ENCODE measurements around the gene SNRNP40. TPM values are rescaled to one million over a fixed set of nuclear protein-coding genes. Genes with fewer than 3 reads are reported as not detected.
A peak's percentile ranks its signal among the peaks of the same experiment; 100 is the strongest.

The SNRNP40 gene
- total RNA-seq, 3 donors from 2014 or later (not counting 1 experiment from before 2014, with no cell fraction given): 57.9 to 71.2 (median 60.3) TPM

DNA sequence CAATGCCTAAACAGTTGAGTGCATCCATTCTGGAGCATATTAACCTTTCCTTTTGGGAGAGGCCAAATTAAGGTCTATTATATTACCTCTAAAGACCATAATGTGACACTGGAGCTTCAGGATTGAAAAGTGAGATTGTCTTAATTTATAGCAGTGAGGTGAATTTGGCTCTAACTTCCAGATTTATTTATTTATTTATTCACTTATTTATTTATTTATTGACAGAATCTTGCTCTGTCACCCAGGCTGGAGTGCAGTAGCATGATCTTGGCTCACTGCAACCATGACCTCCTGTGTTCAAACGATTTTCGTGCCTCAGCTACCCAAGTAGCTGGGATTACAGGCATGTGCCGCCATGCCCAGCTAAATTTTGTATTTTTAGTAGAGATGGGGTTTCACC is 19.3 kb upstream of the SNRNP40 start:
- H3K27me3 Mint-ChIP-seq (ENCODE audit: low read depth in 2 of 2): no peaks in the 10 kb centered on the region
- no peaks in the 10 kb centered on the region for H3K9me3 Mint-ChIP-seq
- Histone ChIP-seq H3K27me3 (ENCODE audit: control insufficient read depth, insufficient read depth, low read length) (no peaks in the 10 kb centered on the region), H3K36me3 (ENCODE audit: control insufficient read depth, insufficient read depth, low read length) (peaks cover 59% of the 10 kb centered on the region), H3K4me1 (ENCODE audit: control insufficient read depth, insufficient read depth, low read length) (no peaks in the 10 kb centered on the region), H3K9me3 (ENCODE audit: control insufficient read depth, insufficient read depth, low read length) (no peaks in the 10 kb centered on the region), H3K27ac (ENCODE audit: low read length) (no peak overlapping the region), H3K4me3 (ENCODE audit: low read length) (no peak overlapping the region)
- no peak overlapping the region for H3K27ac Mint-ChIP-seq
- 97% methylated on average over 3 of the region's 3 CpGs for WGBS (ENCODE audit: insufficient coverage)
- TF ChIP-seq, protein P1, sequence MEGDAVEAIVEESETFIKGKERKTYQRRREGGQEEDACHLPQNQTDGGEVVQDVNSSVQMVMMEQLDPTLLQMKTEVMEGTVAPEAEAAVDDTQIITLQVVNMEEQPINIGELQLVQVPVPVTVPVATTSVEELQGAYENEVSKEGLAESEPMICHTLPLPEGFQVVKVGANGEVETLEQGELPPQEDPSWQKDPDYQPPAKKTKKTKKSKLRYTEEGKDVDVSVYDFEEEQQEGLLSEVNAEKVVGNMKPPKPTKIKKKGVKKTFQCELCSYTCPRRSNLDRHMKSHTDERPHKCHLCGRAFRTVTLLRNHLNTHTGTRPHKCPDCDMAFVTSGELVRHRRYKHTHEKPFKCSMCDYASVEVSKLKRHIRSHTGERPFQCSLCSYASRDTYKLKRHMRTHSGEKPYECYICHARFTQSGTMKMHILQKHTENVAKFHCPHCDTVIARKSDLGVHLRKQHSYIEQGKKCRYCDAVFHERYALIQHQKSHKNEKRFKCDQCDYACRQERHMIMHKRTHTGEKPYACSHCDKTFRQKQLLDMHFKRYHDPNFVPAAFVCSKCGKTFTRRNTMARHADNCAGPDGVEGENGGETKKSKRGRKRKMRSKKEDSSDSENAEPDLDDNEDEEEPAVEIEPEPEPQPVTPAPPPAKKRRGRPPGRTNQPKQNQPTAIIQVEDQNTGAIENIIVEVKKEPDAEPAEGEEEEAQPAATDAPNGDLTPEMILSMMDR (IDR thresholded peaks at IDR 0.05): no peak
- peaks cover 0 to 1% of the 10 kb centered on the region in 2 donors for H3K4me1 Mint-ChIP-seq
- DNase-seq (no peak), ATAC-seq (no peak)
- H3K4me3 Mint-ChIP-seq: no peak overlapping the region
- intact Hi-C loops (cut with micrococcal nuclease): no loop called here
- peaks cover 25% of the 10 kb centered on the region for H3K36me3 Mint-ChIP-seq

GRCh38 chr1:31310198-31310597 is 13.6 kb upstream of the SNRNP40 start:
- Histone ChIP-seq H3K4me1 (ENCODE audit: control insufficient read depth, insufficient read depth, low read length) (no peaks in the 10 kb centered on the region), H3K9me3 (ENCODE audit: control insufficient read depth, insufficient read depth, low read length) (no peaks in the 10 kb centered on the region), H3K36me3 (ENCODE audit: control insufficient read depth, insufficient read depth, low read length) (peaks cover 27% of the 10 kb centered on the region), H3K27me3 (ENCODE audit: control insufficient read depth, insufficient read depth, low read length) (no peaks in the 10 kb centered on the region), H3K4me3 (ENCODE audit: low read length) (no peak overlapping the region), H3K27ac (ENCODE audit: low read length) (no peak overlapping the region)
- 98% methylated on average over 4 of the region's 4 CpGs for WGBS (ENCODE audit: insufficient coverage)
- H3K27ac Mint-ChIP-seq: peak overlapping the region in 1 of 2 donors; percentile 38
- no peaks in the 10 kb centered on the region for H3K27me3 Mint-ChIP-seq (ENCODE audit: low read depth in 2 of 2)
- H3K36me3 Mint-ChIP-seq: peaks cover 8% of the 10 kb centered on the region
- H3K9me3 Mint-ChIP-seq: no peaks in the 10 kb centered on the region
- no peak for ATAC-seq
- intact Hi-C loops (cut with micrococcal nuclease): no loop called here
- H3K4me3 Mint-ChIP-seq: no peak overlapping the region
- no peak for DNase-seq
- peaks cover 17 to 24% of the 10 kb centered on the region in 2 donors for H3K4me1 Mint-ChIP-seq
- TF ChIP-seq, protein P1 (IDR thresholded peaks at IDR 0.05): no peak

- peaks cover 23 to 30% of the 10 kb centered on the region in 2 donors for H3K4me1 Mint-ChIP-seq
- ATAC-seq: no peak
- H3K27me3 Mint-ChIP-seq (ENCODE audit: low read depth in 2 of 2): no peaks in the 10 kb centered on the region
- no peaks in the 10 kb centered on the region for H3K9me3 ChIP-seq (ENCODE audit: control insufficient read depth, insufficient read depth, low read length)
- no peak for DNase-seq
- no peaks in the 10 kb centered on the region for H3K9me3 Mint-ChIP-seq
- TF ChIP-seq, protein P1 (IDR thresholded peaks at IDR 0.05): no peak
- intact Hi-C loops (cut with micrococcal nuclease): loop anchor here (10.0 kb wide), 1 partner anchor 553 kb away; the partner anchor contains the start of gene LAPTM5
- WGBS (ENCODE audit: insufficient coverage): 67% methylated on average over 1 of the region's 1 CpG
- no peaks in the 10 kb centered on the region for H3K4me1 ChIP-seq (ENCODE audit: control insufficient read depth, insufficient read depth, low read length)
- no peak overlapping the region for H3K27ac ChIP-seq (ENCODE audit: low read length)
- no peaks in the 10 kb centered on the region for H3K27me3 ChIP-seq (ENCODE audit: control insufficient read depth, insufficient read depth, low read length)
- H3K36me3 Mint-ChIP-seq: peaks cover 8% of the 10 kb centered on the region
- no peak overlapping the region for H3K4me3 ChIP-seq (ENCODE audit: low read length)
- peaks cover 23% of the 10 kb centered on the region for H3K36me3 ChIP-seq (ENCODE audit: control insufficient read depth, insufficient read depth, low read length)
- H3K4me3 Mint-ChIP-seq: no peak overlapping the region
- H3K27ac Mint-ChIP-seq: peak overlapping the region; percentile 10 to 58
These were observed 11.4 kb upstream of the SNRNP40 start for GRCh38 chr1:31308036-31308435.

DNA sequence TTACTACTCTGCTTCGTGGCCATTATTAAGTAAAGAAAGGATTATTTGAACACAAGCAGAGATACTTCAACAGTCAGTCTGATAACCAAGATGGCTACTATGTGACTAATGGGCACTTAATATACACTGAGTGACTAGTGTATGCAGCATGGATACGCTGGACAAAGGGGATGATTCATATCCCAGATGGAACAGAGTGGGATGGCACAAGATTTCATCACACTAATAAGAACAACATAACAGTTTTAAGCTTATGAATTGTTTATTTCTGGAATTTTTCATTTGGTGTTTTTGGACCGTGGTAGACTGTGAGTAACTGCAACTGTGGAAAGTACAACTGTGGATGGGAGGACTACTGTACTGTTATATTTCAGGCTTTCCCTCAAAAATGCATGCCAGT is 9.7 kb upstream of the SNRNP40 start:
- ATAC-seq (no peak), DNase-seq (no peak)
- Histone ChIP-seq H3K36me3 (ENCODE audit: control insufficient read depth, insufficient read depth, low read length) (peaks cover 12% of the 10 kb centered on the region), H3K9me3 (ENCODE audit: control insufficient read depth, insufficient read depth, low read length) (no peaks in the 10 kb centered on the region), H3K27me3 (ENCODE audit: control insufficient read depth, insufficient read depth, low read length) (no peaks in the 10 kb centered on the region), H3K27ac (ENCODE audit: low read length) (no peak overlapping the region), H3K4me3 (ENCODE audit: low read length) (no peak overlapping the region), H3K4me1 (ENCODE audit: control insufficient read depth, insufficient read depth, low read length) (no peaks in the 10 kb centered on the region)
- WGBS (ENCODE audit: insufficient coverage): 100% methylated on average over 2 of the region's 3 CpGs
- TF ChIP-seq, protein P1 (IDR thresholded peaks at IDR 0.05): no peak
- Mint-ChIP-seq H3K27me3 (ENCODE audit: low read depth in 2 of 2) (no peaks in the 10 kb centered on the region), H3K9me3 (no peaks in the 10 kb centered on the region), H3K36me3 (no peaks in the 10 kb centered on the region), H3K4me1 (peaks cover 36 to 43% of the 10 kb centered on the region in 2 donors), H3K27ac (no peak overlapping the region), H3K4me3 (no peak overlapping the region)
- intact Hi-C loops (cut with micrococcal nuclease): loop anchor here (10.0 kb wide), 1 partner anchor 551 kb away; the partner anchor contains the start of gene LAPTM5
